Transverse colon (tissue), 4 donors: ENCODE results near the gene HID1. TPM values are rescaled to one million over a fixed set of nuclear protein-coding genes. Genes with fewer than 3 reads are reported as not detected.

Experiments used
- DNase-seq: peaks from one replicate; pipeline ENCODE4 v3.0.0-alpha.2; 2019
- H3K27ac ChIP-seq, 4 donors: fragments of 200-600 bp; sonication (generic); 2 replicates each; pipeline ENCODE4 v1.5.1; 2016 to 2018; ENCODE audit warnings: inconsistent platforms in 4 of 4
- H3K27me3 ChIP-seq: fragments of 200-600 bp; sonication (generic); 2 replicates; pipeline ENCODE4 v1.5.1; 2017; ENCODE audit warnings: inconsistent platforms
- H3K36me3 ChIP-seq, 4 donors: fragments of 200-600 bp; sonication (generic); 2 replicates each; pipeline ENCODE4 v1.5.1; 2017 to 2019; ENCODE audit warnings: inconsistent platforms in 4 of 4
- H3K4me1 ChIP-seq, 4 donors: fragments of 200-600 bp; sonication (generic); 2 replicates each; pipeline ENCODE4 v1.5.1; 2017 to 2020; ENCODE audit warnings: inconsistent platforms in 4 of 4
- H3K4me3 ChIP-seq, 4 donors: fragments of 200-600 bp; sonication (generic); 1 replicate in 1 of 4; 2 replicates in 3 of 4; pipeline versions ENCODE4 v1.5.1 to v1.6.1; 2017 to 2019; ENCODE audit warnings: inconsistent platforms in 4 of 4
- H3K9me3 ChIP-seq, 2 donors: fragments of 200-600 bp; sonication (generic); 2 replicates each; pipeline ENCODE4 v1.5.1; 2017 to 2019; ENCODE audit warnings: inconsistent platforms in 2 of 2
- EP300 ChIP-seq: sonication (generic); formaldehyde crosslinking; IDR thresholded peaks from one replicate; pipeline ENCODE4 v1.6.1; 2017; ENCODE audit warnings: antibody characterized with exemption, low read depth
- POLR2A ChIP-seq: fragments of 450-650 bp; IDR thresholded peaks from one replicate; pipeline ENCODE4 v1.6.1; 2016; ENCODE audit warnings: antibody characterized with exemption, mild to moderate bottlenecking, moderate library complexity
- POLR2AphosphoS5 ChIP-seq, 3 donors: sonication (generic); formaldehyde crosslinking; IDR thresholded peaks; one replicate each; pipeline ENCODE4 v1.6.1; 2016; ENCODE audit warnings: antibody characterized with exemption in 3 of 3
- WGBS, 2 donors: methylation state at CpG; one replicate each; pipeline ENCODE4 v1.1.5; 2018; ENCODE audit warnings: low coverage in 1 of 2; 5-methylcytosine and 5-hydroxymethylcytosine counted together
- in situ Hi-C, 4 donors: fragments of 200-750 bp; cut with MboI; loops; one replicate each; pipeline versions ENCODE4 v1.15.0 to v1.15.1; 2017; ENCODE audit warnings: low sequenced_read_pairs in 3 of 4, low pct_ligation_motif_present in 1 of 4, low pct_unique_long_range_greater_than_20kb in 1 of 4
- intact Hi-C: fragments of 100-400 bp; cut with DNase I; formaldehyde crosslinking; loops from one replicate; pipeline ENCODE4 v1.15.1; 2023; ENCODE audit warnings: low total_unique reads
- total RNA-seq, 4 donors: library from RNA; depleted of rRNA; stranded (reverse); fragments of >200 nt; gene quantifications; one replicate each; pipeline ENCODE4 v1.1.0, GENCODE V29; 2016
- TF ChIP-seq, protein P1 (sequence below), 5 experiments: fragments of 200-600 bp in 3 of 5; fragments of 450-650 bp in 2 of 5; sonication (generic) in 3 of 5; IDR thresholded peaks; 1 replicate in 2 of 5; 2 replicates in 3 of 5; pipeline ENCODE4 v1.5.1; 2016 to 2017; ENCODE audit warnings: antibody characterized with exemption in 5 of 5, inconsistent platforms in 3 of 5, mild to moderate bottlenecking in 2 of 5, moderate library complexity in 1 of 5

The HID1 gene
- total RNA-seq, 4 donors from 2014 or later, result 30.2 to 221 (median 50.7) TPM

DNA sequence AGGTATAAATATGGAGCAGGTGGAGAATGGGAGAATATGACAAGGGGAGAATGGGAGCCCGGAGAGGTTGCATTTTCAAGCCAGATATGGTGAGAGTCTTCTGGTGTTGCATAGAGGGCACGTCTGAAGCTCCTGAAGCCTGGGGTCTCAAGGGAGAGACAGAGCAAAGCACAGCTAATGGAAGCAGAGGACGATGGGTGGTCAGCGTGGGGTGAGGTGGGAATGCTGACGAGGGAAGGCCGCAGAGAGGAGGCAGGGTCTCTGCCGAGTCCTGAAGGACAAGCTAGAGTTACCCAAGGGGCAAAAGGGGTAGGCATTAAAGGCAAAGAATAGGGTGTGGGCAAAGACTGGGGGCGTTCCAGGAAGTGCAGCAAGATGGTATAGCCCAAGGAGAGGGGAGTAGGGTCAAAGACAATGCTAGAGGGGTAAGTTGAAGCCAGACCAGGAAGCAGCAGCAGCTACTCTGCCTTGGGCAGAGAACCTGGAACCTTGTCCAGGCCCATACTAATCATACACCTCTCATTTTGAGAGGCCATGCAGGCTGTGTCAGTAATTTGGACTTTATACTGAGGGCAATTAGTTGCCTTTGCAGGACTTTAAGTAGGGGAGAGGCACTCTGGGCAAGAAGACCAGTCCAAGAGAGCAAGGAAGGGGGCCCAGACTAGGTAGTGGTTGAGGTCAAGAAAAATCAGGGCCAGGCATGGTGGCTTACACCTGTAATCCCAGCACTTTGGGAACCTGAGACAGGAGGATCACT, 34.2 kb downstream of the HID1 start:
- 78 to 82% methylated on average over 7 to 8 of the region's 8 CpGs for WGBS, 2 donors
- intact Hi-C loops, result no loop called here
- in situ Hi-C loops, result no loop called here
- H3K27ac ChIP-seq, result no peak overlapping the region
- peaks cover 95% of the 10 kb centered on the region for H3K27me3 ChIP-seq
- no peaks in the 10 kb centered on the region for H3K9me3 ChIP-seq
- no peaks in the 10 kb centered on the region for H3K36me3 ChIP-seq
- peaks cover 0 to 11% (median 9%) of the 10 kb centered on the region in 4 donors for H3K4me1 ChIP-seq
- H3K4me3 ChIP-seq, result no peak overlapping the region
- DNase-seq, result no peak
- TF ChIP-seq POLR2A (no peak), EP300 (no peak), POLR2AphosphoS5 (IDR thresholded peaks at IDR 0.05) (no peak)
- TF ChIP-seq, protein P1, sequence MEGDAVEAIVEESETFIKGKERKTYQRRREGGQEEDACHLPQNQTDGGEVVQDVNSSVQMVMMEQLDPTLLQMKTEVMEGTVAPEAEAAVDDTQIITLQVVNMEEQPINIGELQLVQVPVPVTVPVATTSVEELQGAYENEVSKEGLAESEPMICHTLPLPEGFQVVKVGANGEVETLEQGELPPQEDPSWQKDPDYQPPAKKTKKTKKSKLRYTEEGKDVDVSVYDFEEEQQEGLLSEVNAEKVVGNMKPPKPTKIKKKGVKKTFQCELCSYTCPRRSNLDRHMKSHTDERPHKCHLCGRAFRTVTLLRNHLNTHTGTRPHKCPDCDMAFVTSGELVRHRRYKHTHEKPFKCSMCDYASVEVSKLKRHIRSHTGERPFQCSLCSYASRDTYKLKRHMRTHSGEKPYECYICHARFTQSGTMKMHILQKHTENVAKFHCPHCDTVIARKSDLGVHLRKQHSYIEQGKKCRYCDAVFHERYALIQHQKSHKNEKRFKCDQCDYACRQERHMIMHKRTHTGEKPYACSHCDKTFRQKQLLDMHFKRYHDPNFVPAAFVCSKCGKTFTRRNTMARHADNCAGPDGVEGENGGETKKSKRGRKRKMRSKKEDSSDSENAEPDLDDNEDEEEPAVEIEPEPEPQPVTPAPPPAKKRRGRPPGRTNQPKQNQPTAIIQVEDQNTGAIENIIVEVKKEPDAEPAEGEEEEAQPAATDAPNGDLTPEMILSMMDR (IDR thresholded peaks at IDR 0.05), result no peak

DNA sequence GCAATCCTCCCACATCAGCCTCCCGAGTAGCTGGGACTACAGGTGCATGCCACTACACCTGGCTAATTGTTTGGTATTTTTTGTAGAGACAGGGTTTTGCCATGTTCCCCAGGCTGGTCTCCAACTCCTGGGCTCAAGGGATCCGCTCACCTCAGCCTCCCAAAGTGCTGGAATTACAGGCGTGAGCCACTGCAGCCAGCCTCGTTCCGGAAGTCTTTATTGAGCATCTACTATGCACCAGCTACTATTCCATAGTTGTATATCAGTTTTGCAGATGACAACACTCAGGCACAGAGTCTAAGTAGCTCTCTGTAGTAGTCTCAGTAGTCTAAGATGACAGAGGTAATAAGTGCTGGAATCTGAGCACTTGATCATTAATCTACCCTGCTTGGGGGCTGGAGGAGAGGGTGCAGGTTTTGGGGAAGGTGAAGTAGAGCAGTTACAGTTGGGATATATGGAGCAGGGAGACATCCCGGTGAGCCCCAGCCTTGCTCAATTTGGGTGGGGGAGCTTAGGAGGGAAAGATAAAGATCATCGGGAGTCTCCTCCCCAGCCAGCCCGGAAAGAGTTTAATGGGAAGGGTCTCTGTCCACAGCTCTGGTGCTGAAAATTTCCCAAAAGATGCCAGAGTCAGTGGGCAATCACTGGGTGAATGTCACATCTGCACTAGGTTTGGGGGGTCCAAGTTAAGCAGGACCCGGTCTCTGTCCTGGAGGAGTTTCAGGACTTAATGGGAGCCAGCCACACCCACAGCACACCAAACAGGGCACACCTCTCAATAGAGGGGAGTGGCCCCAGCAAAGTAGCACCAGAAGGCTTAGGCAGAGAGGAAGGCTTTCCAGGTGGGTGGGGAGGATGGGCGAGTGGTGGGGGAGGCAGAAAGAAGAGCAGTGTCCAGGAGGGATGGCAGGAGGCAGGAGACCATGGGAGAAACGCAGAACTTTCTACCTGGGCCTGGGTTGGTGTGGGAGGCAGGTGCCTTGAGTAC, 35.2 kb downstream of the HID1 start:
- H3K36me3 ChIP-seq, result no peaks in the 10 kb centered on the region
- no peak overlapping the region for H3K4me3 ChIP-seq
- no peak for DNase-seq
- H3K9me3 ChIP-seq, result no peaks in the 10 kb centered on the region
- TF ChIP-seq, protein P1 (IDR thresholded peaks at IDR 0.05), result no peak
- peaks cover 0 to 11% (median 9%) of the 10 kb centered on the region in 4 donors for H3K4me1 ChIP-seq
- no peak overlapping the region for H3K27ac ChIP-seq
- 36 to 50% methylated on average over 2 to 11 of the region's 11 CpGs for WGBS, 2 donors
- intact Hi-C loops (no loop called here), in situ Hi-C loops (no loop called here)
- peaks cover 95% of the 10 kb centered on the region for H3K27me3 ChIP-seq

DNA sequence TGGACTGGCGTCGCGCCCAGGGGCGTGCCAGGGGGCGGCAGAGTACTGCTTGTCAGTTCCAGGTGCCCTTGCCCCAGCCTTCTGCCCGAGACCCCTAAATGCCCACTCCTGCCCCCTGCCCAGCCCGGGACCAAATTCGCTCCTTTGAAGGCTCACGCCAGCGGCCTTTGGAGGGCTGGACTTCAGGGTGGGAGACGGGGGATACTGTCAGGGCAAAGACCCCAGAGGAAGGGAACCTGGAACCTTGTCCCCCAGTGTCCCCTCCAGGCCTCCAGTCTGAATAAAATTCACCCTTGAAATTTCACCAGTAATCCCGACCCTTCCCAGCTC, 36.1 kb downstream of the HID1 start:
- no peaks in the 10 kb centered on the region for H3K9me3 ChIP-seq
- no peak overlapping the region for H3K4me3 ChIP-seq
- H3K27ac ChIP-seq, result no peak overlapping the region
- 30 to 33% methylated on average over 1 to 10 of the region's 12 CpGs for WGBS, 2 donors
- in situ Hi-C loops (no loop called here), intact Hi-C loops (no loop called here)
- no peak for DNase-seq
- H3K27me3 ChIP-seq, result peaks cover 96% of the 10 kb centered on the region
- no peaks in the 10 kb centered on the region for H3K36me3 ChIP-seq
- TF ChIP-seq, protein P1 (IDR thresholded peaks at IDR 0.05), result no peak
- TF ChIP-seq POLR2AphosphoS5 (IDR thresholded peaks at IDR 0.05) (no peak), EP300 (no peak), POLR2A (no peak)
- H3K4me1 ChIP-seq, result peaks cover 0 to 11% (median 9%) of the 10 kb centered on the region in 4 donors
